Measurements from ENCODE around the gene ANKRD63.

ANKRD63 gene

GRCh38 chr15:40281801-40282146 is 1.1 kb downstream of the ANKRD63 start:
- H3K27me3 ChIP-seq (ENCODE audit: insufficient read depth, insufficient read length): peaks cover 35% of the 10 kb centered on the region
- peak overlapping the region; percentile 83 for H3K9ac ChIP-seq (ENCODE audit: insufficient read length, low read depth)
- no peak for DNase-seq (ENCODE audit: low read depth, low spot score)
- H3K36me3 ChIP-seq (ENCODE audit: insufficient read depth, insufficient read length, low read length): peaks cover 7% of the 10 kb centered on the region
- H3K9me3 ChIP-seq (ENCODE audit: insufficient read depth, low read length): no peaks in the 10 kb centered on the region
- H3K4me1 ChIP-seq (ENCODE audit: insufficient read depth, insufficient read length): peaks cover 14% of the 10 kb centered on the region
- H3K4me3 ChIP-seq (ENCODE audit: insufficient read length, low read depth): peak overlapping the region; percentile 67
- TF ChIP-seq YY1 (IDR thresholded peaks at IDR 0.05; ENCODE audit: insufficient read depth, insufficient read length) (no peak), SUZ12 (IDR thresholded peaks at IDR 0.05; ENCODE audit: extremely low read depth, insufficient read depth, insufficient read length) (no peak), ZNF274 (IDR thresholded peaks at IDR 0.05; ENCODE audit: low read depth, low read length) (no peak)

DNA sequence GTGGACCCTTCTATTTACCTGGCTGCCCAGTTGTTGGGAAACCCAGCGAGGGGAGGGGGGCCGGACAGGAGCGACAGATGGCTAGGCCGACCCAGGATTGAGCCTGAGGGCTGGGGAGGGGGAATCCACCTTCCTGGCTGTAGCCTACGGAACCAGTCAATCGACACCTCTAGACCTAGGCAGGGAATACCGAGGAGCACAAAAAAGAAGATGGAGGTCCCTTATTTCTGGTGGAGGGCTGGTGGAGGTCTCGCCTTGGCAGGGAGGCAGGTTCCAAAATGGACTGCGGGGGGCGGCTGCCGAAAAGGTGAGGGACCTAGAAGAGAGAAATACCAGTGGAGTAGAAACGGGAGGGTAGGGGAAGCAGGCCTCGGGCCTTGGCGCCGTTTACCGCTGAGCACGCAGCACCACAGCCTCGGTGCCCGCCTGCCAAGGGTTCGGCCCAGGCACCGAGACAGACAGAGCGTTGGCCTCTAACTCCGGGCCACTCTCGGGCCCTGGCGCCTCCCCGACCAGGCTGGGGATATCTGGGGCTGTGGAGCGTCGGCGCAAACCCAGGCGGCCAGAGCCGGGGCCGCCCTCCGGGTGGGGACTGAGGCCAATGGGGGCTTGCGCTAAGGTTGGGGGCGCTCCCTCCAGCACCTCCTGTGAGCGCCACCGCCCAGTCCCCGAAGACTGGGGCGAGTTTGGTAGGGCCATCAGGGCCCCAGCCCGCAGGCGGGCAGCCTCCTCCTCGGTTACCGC is 1.6 kb downstream of the ANKRD63 start:
- DNase-seq (ENCODE audit: low read depth, low spot score): no peak
- no peaks in the 10 kb centered on the region for H3K9me3 ChIP-seq (ENCODE audit: insufficient read depth, low read length)
- H3K36me3 ChIP-seq (ENCODE audit: insufficient read depth, insufficient read length, low read length): peaks cover 7% of the 10 kb centered on the region
- H3K9ac ChIP-seq (ENCODE audit: insufficient read length, low read depth): peak overlapping the region; percentile 83
- no peak overlapping the region for H3K4me3 ChIP-seq (ENCODE audit: insufficient read length, low read depth)
- TF ChIP-seq ZNF274 (IDR thresholded peaks at IDR 0.05; ENCODE audit: low read depth, low read length): no peak
- no peak for TF ChIP-seq YY1 (IDR thresholded peaks at IDR 0.05; ENCODE audit: insufficient read depth, insufficient read length)
- TF ChIP-seq SUZ12 (IDR thresholded peaks at IDR 0.05; ENCODE audit: extremely low read depth, insufficient read depth, insufficient read length): no peak
- H3K4me1 ChIP-seq (ENCODE audit: insufficient read depth, insufficient read length): peaks cover 10% of the 10 kb centered on the region
- peaks cover 35% of the 10 kb centered on the region for H3K27me3 ChIP-seq (ENCODE audit: insufficient read depth, insufficient read length)

GRCh38 chr15:40280260-40281056 is 2.4 kb downstream of the ANKRD63 start:
- no peak for DNase-seq (ENCODE audit: low read depth, low spot score)
- H3K4me1 ChIP-seq (ENCODE audit: insufficient read depth, insufficient read length): peaks cover 9% of the 10 kb centered on the region
- no peak overlapping the region for H3K9ac ChIP-seq (ENCODE audit: insufficient read length, low read depth)
- no peak overlapping the region for H3K4me3 ChIP-seq (ENCODE audit: insufficient read length, low read depth)
- peaks cover 7% of the 10 kb centered on the region for H3K36me3 ChIP-seq (ENCODE audit: insufficient read depth, insufficient read length, low read length)
- H3K9me3 ChIP-seq (ENCODE audit: insufficient read depth, low read length): no peaks in the 10 kb centered on the region
- TF ChIP-seq SUZ12 (IDR thresholded peaks at IDR 0.05; ENCODE audit: extremely low read depth, insufficient read depth, insufficient read length): no peak
- TF ChIP-seq ZNF274 (IDR thresholded peaks at IDR 0.05; ENCODE audit: low read depth, low read length): no peak
- no peak for TF ChIP-seq YY1 (IDR thresholded peaks at IDR 0.05; ENCODE audit: insufficient read depth, insufficient read length)
- H3K27me3 ChIP-seq (ENCODE audit: insufficient read depth, insufficient read length): peaks cover 35% of the 10 kb centered on the region

DNA sequence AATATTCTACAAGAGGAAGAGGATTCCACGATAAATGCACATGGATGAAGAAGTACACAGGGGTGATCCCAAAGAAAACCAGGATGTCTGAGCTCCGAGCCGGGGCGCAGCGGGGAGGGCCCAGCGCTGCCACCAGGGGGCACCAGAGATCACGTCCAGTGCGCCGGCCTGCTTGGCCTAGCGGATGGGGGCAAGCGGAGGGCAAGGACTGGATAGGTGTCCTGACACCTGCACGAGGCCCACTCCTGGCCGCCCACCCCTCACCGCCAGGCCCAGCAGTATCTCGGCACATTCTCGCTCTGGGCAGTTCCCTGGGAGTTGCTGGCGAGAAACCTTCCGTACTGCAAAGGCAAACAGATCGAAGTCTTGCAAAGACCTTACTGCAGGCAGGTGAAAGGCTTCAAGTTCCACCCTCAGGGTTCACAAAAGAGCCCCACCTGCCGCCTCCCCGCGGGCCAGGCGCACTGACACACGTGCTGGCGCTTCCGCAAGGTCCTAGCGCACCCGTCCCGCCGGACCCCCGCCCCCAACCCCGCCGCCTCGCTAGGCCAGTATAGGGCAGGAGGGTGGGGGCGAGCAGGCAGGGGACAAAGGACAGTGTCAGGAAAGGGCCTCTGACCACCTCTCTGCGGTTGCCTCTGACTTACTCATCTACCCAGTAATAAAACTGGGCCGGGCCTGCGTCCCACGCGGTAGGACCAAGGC is 3.3 kb downstream of the ANKRD63 start:
- Histone ChIP-seq H3K36me3 (ENCODE audit: insufficient read depth, insufficient read length, low read length) (peaks cover 7% of the 10 kb centered on the region), H3K27me3 (ENCODE audit: insufficient read depth, insufficient read length) (peaks cover 35% of the 10 kb centered on the region), H3K9ac (ENCODE audit: insufficient read length, low read depth) (peak overlapping the region; percentile 21), H3K4me3 (ENCODE audit: insufficient read length, low read depth) (no peak overlapping the region), H3K4me1 (ENCODE audit: insufficient read depth, insufficient read length) (peaks cover 7% of the 10 kb centered on the region), H3K9me3 (ENCODE audit: insufficient read depth, low read length) (no peaks in the 10 kb centered on the region)
- DNase-seq (ENCODE audit: low read depth, low spot score): no peak
- no peak for TF ChIP-seq ZNF274 (IDR thresholded peaks at IDR 0.05; ENCODE audit: low read depth, low read length)

DNA sequence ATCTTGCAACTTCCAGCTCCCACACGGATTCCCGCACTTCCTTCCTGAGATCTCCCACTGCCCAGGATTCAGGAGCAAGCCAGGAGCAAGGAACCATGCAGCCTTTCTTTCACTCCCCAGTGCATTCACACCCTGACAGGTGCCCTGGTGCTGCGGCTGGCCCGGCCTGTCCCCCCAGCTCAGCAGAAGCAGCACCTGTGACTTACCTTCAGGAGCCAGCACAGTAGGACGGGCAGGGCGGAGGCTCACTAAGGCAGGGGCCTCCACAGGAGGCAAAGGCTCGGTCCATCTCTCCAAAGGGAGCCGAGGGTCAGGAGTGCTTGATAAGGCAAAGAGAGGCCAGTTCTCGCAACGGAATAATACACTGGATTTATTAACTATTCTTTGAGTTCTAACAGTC is 4.8 kb downstream of the ANKRD63 start:
- no peak overlapping the region for H3K4me3 ChIP-seq (ENCODE audit: insufficient read length, low read depth)
- DNase-seq (ENCODE audit: low read depth, low spot score): no peak
- H3K36me3 ChIP-seq (ENCODE audit: insufficient read depth, insufficient read length, low read length): peaks cover 7% of the 10 kb centered on the region
- no peak for TF ChIP-seq ZNF274 (IDR thresholded peaks at IDR 0.05; ENCODE audit: low read depth, low read length)
- TF ChIP-seq SUZ12 (IDR thresholded peaks at IDR 0.05; ENCODE audit: extremely low read depth, insufficient read depth, insufficient read length): no peak
- no peak for TF ChIP-seq YY1 (IDR thresholded peaks at IDR 0.05; ENCODE audit: insufficient read depth, insufficient read length)
- H3K27me3 ChIP-seq (ENCODE audit: insufficient read depth, insufficient read length): peaks cover 23% of the 10 kb centered on the region
- H3K9ac ChIP-seq (ENCODE audit: insufficient read length, low read depth): no peak overlapping the region
- H3K4me1 ChIP-seq (ENCODE audit: insufficient read depth, insufficient read length): peaks cover 5% of the 10 kb centered on the region
- peaks cover 4% of the 10 kb centered on the region; the same call in 1 of the 2 replicates for H3K9me3 ChIP-seq (ENCODE audit: insufficient read depth, low read length)

DNA sequence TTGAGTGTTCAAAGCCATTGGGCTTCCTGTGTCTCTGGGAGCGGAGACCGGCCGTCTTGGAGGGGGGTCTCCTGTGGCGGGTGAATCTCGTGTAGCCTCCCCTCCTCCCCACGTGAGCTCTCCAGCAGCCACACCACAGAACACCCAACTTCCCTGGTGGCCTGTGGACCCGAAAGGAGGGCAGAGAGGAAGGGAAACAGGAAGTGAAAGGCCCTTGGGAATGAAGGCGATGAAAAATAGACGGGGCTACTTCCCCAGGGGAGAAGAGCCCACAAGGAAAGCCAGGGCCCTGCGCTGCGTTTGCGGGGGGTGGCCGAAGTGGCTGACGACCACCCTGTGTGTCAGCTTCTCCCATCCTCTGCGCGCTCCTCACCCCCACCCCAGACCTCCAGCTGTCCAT is 5.4 kb downstream of the ANKRD63 start:
- DNase-seq (ENCODE audit: low read depth, low spot score): no peak
- TF ChIP-seq SUZ12 (IDR thresholded peaks at IDR 0.05; ENCODE audit: extremely low read depth, insufficient read depth, insufficient read length) (no peak), ZNF274 (IDR thresholded peaks at IDR 0.05; ENCODE audit: low read depth, low read length) (no peak), YY1 (IDR thresholded peaks at IDR 0.05; ENCODE audit: insufficient read depth, insufficient read length) (no peak)
- no peak overlapping the region for H3K9ac ChIP-seq (ENCODE audit: insufficient read length, low read depth)
- H3K4me1 ChIP-seq (ENCODE audit: insufficient read depth, insufficient read length): peaks cover 5% of the 10 kb centered on the region
- peaks cover 21% of the 10 kb centered on the region for H3K27me3 ChIP-seq (ENCODE audit: insufficient read depth, insufficient read length)
- peaks cover 4% of the 10 kb centered on the region; the same call in 1 of the 2 replicates for H3K9me3 ChIP-seq (ENCODE audit: insufficient read depth, low read length)
- no peak overlapping the region for H3K4me3 ChIP-seq (ENCODE audit: insufficient read length, low read depth)
- peaks cover 7% of the 10 kb centered on the region for H3K36me3 ChIP-seq (ENCODE audit: insufficient read depth, insufficient read length, low read length)

DNA sequence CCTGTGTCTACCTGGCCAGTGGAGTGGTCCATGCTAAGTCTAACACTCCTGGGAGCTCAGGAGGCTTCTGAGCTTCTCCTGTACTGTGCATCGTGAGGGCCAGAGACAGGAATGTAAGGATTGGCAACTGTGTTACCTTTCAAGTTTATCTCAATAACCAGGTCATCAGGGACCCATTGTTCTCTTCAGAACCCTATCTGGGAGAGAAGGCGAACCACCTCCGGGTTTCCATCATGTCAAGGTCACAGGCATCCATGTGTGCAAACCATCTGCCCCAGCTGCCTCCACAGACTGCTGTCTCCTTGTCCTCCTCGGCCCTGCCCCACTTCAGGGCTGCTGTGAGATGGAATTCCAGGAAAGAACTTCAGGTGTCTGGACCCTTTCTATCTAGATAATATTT is 5.9 kb downstream of the ANKRD63 start:
- no peak overlapping the region for H3K4me3 ChIP-seq (ENCODE audit: insufficient read length, low read depth)
- peaks cover 4% of the 10 kb centered on the region; the same call in 1 of the 2 replicates for H3K9me3 ChIP-seq (ENCODE audit: insufficient read depth, low read length)

More for the DNA sequence above, 5.9 kb downstream of the ANKRD63 start:
- H3K9ac ChIP-seq (ENCODE audit: insufficient read length, low read depth): no peak overlapping the region
- peaks cover 7% of the 10 kb centered on the region for H3K36me3 ChIP-seq (ENCODE audit: insufficient read depth, insufficient read length, low read length)
- peaks cover 5% of the 10 kb centered on the region for H3K4me1 ChIP-seq (ENCODE audit: insufficient read depth, insufficient read length)
- no peak for TF ChIP-seq ZNF274 (IDR thresholded peaks at IDR 0.05; ENCODE audit: low read depth, low read length)
- no peak for TF ChIP-seq YY1 (IDR thresholded peaks at IDR 0.05; ENCODE audit: insufficient read depth, insufficient read length)
- no peak for TF ChIP-seq SUZ12 (IDR thresholded peaks at IDR 0.05; ENCODE audit: extremely low read depth, insufficient read depth, insufficient read length)
- DNase-seq (ENCODE audit: low read depth, low spot score): no peak
- peaks cover 16% of the 10 kb centered on the region for H3K27me3 ChIP-seq (ENCODE audit: insufficient read depth, insufficient read length)

All from NT2/D1 (cell line).